Loucy (cell line): ENCODE measurements around the gene RPGRIP1L.

Experiments
- H2AFZ ChIP-seq: fragments of 200-600 bp; sonication (generic); 2 replicates; pipeline ENCODE4 v1.6.0; 2016; ENCODE audit warnings: antibody characterized with exemption, mild to moderate bottlenecking, low read length, moderate library complexity
- H3F3A ChIP-seq: fragments of 200-600 bp; 2 replicates; pipeline ENCODE4 v1.6.0; 2016; ENCODE audit warnings: antibody characterized with exemption, low read depth, mild to moderate bottlenecking
- H3K27me3 ChIP-seq: fragments of 200-600 bp; sonication (generic); 2 replicates; pipeline ENCODE4 v1.6.1; 2014; ENCODE audit warnings: low read length, mild to moderate bottlenecking; ENCODE audit not compliant: insufficient read depth, poor library complexity, severe bottlenecking
- H3K36me3 ChIP-seq: fragments of 200-600 bp; sonication (generic); 2 replicates; pipeline ENCODE4 v1.6.1; 2016; ENCODE audit warnings: low read length; ENCODE audit not compliant: insufficient read depth
- H3K4me1 ChIP-seq: fragments of 200-600 bp; sonication (generic); 2 replicates; pipeline ENCODE4 v1.5.1; 2014; ENCODE audit warnings: low read length, mild to moderate bottlenecking; ENCODE audit not compliant: insufficient read depth, poor library complexity, severe bottlenecking
- H3K4me2 ChIP-seq: fragments of 200-600 bp; sonication (generic); 2 replicates; pipeline ENCODE4 v1.6.0; 2014; ENCODE audit warnings: antibody characterized with exemption, low read length, low read depth, mild to moderate bottlenecking; ENCODE audit not compliant: poor library complexity, severe bottlenecking
- H3K4me3 ChIP-seq: fragments of 200-600 bp; sonication (generic); 2 replicates; pipeline ENCODE4 v1.5.1; 2014; ENCODE audit warnings: low read length, mild to moderate bottlenecking, mixed read lengths; ENCODE audit not compliant: poor library complexity, severe bottlenecking
- H3K79me2 ChIP-seq: fragments of 200-600 bp; sonication (generic); 2 replicates; pipeline ENCODE4 v1.6.1; 2014; ENCODE audit warnings: low read length; ENCODE audit not compliant: insufficient read depth
- H3K9ac ChIP-seq: fragments of 200-600 bp; sonication (generic); 2 replicates; pipeline ENCODE4 v1.6.0; 2014; ENCODE audit warnings: mild to moderate bottlenecking, low read depth, low read length, moderate library complexity; ENCODE audit not compliant: poor library complexity, severe bottlenecking
- H3K9me2 ChIP-seq: fragments of 200-600 bp; sonication (generic); replicated peaks from 2 replicates; pipeline ENCODE4 v1.6.1; 2016; ENCODE audit warnings: low read depth, low read length, mixed read lengths
- H3K9me3 ChIP-seq: fragments of 200-600 bp; sonication (generic); 2 replicates; pipeline ENCODE4 v1.6.1; 2014; ENCODE audit warnings: mild to moderate bottlenecking, antibody characterized with exemption, low read length, low read depth; ENCODE audit not compliant: insufficient read depth
- H4K20me1 ChIP-seq: fragments of 200-600 bp; sonication (generic); 2 replicates; pipeline ENCODE4 v1.6.0; 2014; ENCODE audit warnings: antibody characterized with exemption, low read length, mild to moderate bottlenecking; ENCODE audit not compliant: insufficient read depth, poor library complexity, severe bottlenecking
- CTCF ChIP-seq: fragments of 200-600 bp; sonication (generic); conservative IDR thresholded peaks from 2 replicates; pipeline ENCODE4 v1.5.1; 2014; ENCODE audit warnings: mild to moderate bottlenecking, antibody characterized with exemption, low read length
- EZH2phosphoT487 ChIP-seq: fragments of 200-600 bp; IDR thresholded peaks from 2 replicates; pipeline ENCODE4 v1.6.1; 2018; ENCODE audit warnings: antibody characterized with exemption, mild to moderate bottlenecking, moderate library complexity, borderline replicate concordance

RPGRIP1L gene

GRCh38 chr16:53611179-53611696 lies 92.4 kb downstream of the RPGRIP1L start:
- no peaks in the 10 kb centered on the region for H3K79me2 ChIP-seq
- H2AFZ ChIP-seq, result no peak overlapping the region
- H3K4me2 ChIP-seq, result no peak overlapping the region
- no peak for TF ChIP-seq CTCF
- no peak for TF ChIP-seq EZH2phosphoT487
- H4K20me1 ChIP-seq, result no peaks in the 10 kb centered on the region
- no peaks in the 10 kb centered on the region for H3F3A ChIP-seq
- no peaks in the 10 kb centered on the region for H3K27me3 ChIP-seq
- H3K9ac ChIP-seq, result no peak overlapping the region
- H3K36me3 ChIP-seq, result no peaks in the 10 kb centered on the region
- no peaks in the 10 kb centered on the region for H3K4me1 ChIP-seq
- H3K4me3 ChIP-seq, result no peak overlapping the region
- H3K9me3 ChIP-seq, result no peaks in the 10 kb centered on the region
- no peaks in the 10 kb centered on the region for H3K9me2 ChIP-seq

- no peaks in the 10 kb centered on the region for H3K9me2 ChIP-seq
- H3K4me2 ChIP-seq, result no peak overlapping the region
- H3K9ac ChIP-seq, result no peak overlapping the region
- H3K36me3 ChIP-seq, result no peaks in the 10 kb centered on the region
- H3F3A ChIP-seq, result no peaks in the 10 kb centered on the region
- TF ChIP-seq CTCF (no peak), EZH2phosphoT487 (no peak)
- no peak overlapping the region for H2AFZ ChIP-seq
- no peaks in the 10 kb centered on the region for H4K20me1 ChIP-seq
- H3K79me2 ChIP-seq, result no peaks in the 10 kb centered on the region
- H3K9me3 ChIP-seq, result no peaks in the 10 kb centered on the region
- H3K27me3 ChIP-seq, result no peaks in the 10 kb centered on the region
- H3K4me1 ChIP-seq, result no peaks in the 10 kb centered on the region
- no peak overlapping the region for H3K4me3 ChIP-seq
Measured at GRCh38 chr16:53609536-53609935, 94.1 kb downstream of the RPGRIP1L start.

- Histone ChIP-seq H3K4me2 (no peak overlapping the region), H3K9ac (no peak overlapping the region), H3K4me3 (no peak overlapping the region), H3K36me3 (no peaks in the 10 kb centered on the region), H3K27me3 (no peaks in the 10 kb centered on the region), H3K9me3 (no peaks in the 10 kb centered on the region), H3K4me1 (no peaks in the 10 kb centered on the region), H3K9me2 (no peaks in the 10 kb centered on the region), H3K79me2 (no peaks in the 10 kb centered on the region), H2AFZ (no peak overlapping the region), H3F3A (no peaks in the 10 kb centered on the region), H4K20me1 (no peaks in the 10 kb centered on the region)
- TF ChIP-seq CTCF, result no peak
- TF ChIP-seq EZH2phosphoT487, result no peak
Measured at GRCh38 chr16:53608094-53608493, 95.6 kb downstream of the RPGRIP1L start.
